Measurements from ENCODE around the gene ADGRG7.
A peak's percentile ranks its signal among the peaks of the same experiment; 100 is the strongest.

Gene ADGRG7

DNA sequence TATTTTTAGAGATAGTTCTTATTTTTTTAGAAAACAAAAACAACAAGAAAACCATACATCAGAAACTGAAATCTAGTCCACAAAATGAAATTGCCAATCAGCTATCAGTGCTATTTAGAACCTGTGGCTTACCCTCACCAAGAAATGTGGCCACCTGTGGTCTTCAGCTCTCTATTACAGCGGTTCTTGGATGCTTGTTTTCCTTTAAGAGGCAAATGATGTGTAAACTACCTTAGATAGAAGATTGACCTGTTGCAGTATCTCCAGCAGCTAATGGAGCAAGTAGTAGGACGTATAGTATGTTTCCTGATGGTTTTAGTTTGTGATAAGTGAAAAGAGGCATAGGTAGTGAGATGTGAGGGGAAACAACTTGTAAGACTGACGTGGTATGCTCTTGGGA is 121.1 kb downstream of the ADGRG7 start:
- H3K4me3 ChIP-seq (replicated peaks; ENCODE audit: low read depth, low read length) = no peak overlapping the region
- no peak for DNase-seq (ENCODE audit: extremely low read depth, low read depth)
- TF ChIP-seq CTCF (IDR thresholded peaks at IDR 0.05; ENCODE audit: low read depth, low read length, missing control alignments) = no peak

- H3K4me3 ChIP-seq (replicated peaks; ENCODE audit: low read depth, low read length) = no peak overlapping the region
- DNase-seq (ENCODE audit: extremely low read depth, low read depth) = no peak
- TF ChIP-seq CTCF (IDR thresholded peaks at IDR 0.05; ENCODE audit: low read depth, low read length, missing control alignments) = no peak
Measured at GRCh38 chr3:100732435-100732834, 123.0 kb downstream of the ADGRG7 start.

- TF ChIP-seq CTCF (IDR thresholded peaks at IDR 0.05; ENCODE audit: low read depth, low read length, missing control alignments) = peak; percentile 42
- no peak overlapping the region for H3K4me3 ChIP-seq (replicated peaks; ENCODE audit: low read depth, low read length)
- no peak for DNase-seq (ENCODE audit: extremely low read depth, low read depth)
Measured at GRCh38 chr3:100737334-100737733, 127.9 kb downstream of the ADGRG7 start.

GRCh38 chr3:100740207-100740606 is 130.8 kb downstream of the ADGRG7 start:
- TF ChIP-seq CTCF (IDR thresholded peaks at IDR 0.05; ENCODE audit: low read depth, low read length, missing control alignments) = no peak
- no peak for DNase-seq (ENCODE audit: extremely low read depth, low read depth)
- H3K4me3 ChIP-seq (replicated peaks; ENCODE audit: low read depth, low read length) = no peak overlapping the region

- DNase-seq (ENCODE audit: extremely low read depth, low read depth) = no peak
- no peak overlapping the region for H3K4me3 ChIP-seq (replicated peaks; ENCODE audit: low read depth, low read length)
- TF ChIP-seq CTCF (IDR thresholded peaks at IDR 0.05; ENCODE audit: low read depth, low read length, missing control alignments) = no peak
Measured at GRCh38 chr3:100743535-100743934, 134.1 kb downstream of the ADGRG7 start.

- no peak for TF ChIP-seq CTCF (IDR thresholded peaks at IDR 0.05; ENCODE audit: low read depth, low read length, missing control alignments)
- DNase-seq (ENCODE audit: extremely low read depth, low read depth) = no peak
Measured at GRCh38 chr3:100744671-100745070, 135.3 kb downstream of the ADGRG7 start.

More at GRCh38 chr3:100744671-100745070, 135.3 kb downstream of the ADGRG7 start:
- no peak overlapping the region for H3K4me3 ChIP-seq (replicated peaks; ENCODE audit: low read depth, low read length)

All from HFF-Myc (cell line).